Activated CD4-positive, alpha-beta T cell treated with anti-CD3 and anti-CD28 coated beads for 1 hour (primary cell): ENCODE results near the gene EXOC6.

Experiments used
- DNase-seq: peaks from one replicate; pipeline ENCODE4 v3.0.0-alpha.2; 2020

Gene EXOC6

DNA sequence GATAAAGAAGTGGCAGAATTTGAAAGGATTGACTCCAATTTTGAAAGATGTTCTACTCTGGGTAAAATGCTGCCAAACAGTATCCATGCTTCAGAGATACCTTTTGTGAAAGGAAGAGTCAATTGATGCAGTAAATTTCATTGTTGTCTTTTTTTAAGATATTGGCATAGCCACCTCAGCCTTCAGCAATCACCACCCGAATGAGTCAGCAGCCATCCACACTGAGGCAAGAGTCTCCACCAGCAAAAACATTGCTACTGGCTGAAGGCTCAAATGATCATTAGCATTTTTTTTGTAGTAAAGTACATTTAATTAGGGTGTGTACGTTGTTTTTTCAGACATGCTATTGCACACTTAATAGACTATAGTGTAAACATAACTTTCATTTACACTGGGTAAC is 180.6 kb downstream of the EXOC6 start:
- DNase-seq: no peak

- DNase-seq: no peak
These were observed 182.1 kb downstream of the EXOC6 start for GRCh38 chr10:93030409-93030808.

DNA sequence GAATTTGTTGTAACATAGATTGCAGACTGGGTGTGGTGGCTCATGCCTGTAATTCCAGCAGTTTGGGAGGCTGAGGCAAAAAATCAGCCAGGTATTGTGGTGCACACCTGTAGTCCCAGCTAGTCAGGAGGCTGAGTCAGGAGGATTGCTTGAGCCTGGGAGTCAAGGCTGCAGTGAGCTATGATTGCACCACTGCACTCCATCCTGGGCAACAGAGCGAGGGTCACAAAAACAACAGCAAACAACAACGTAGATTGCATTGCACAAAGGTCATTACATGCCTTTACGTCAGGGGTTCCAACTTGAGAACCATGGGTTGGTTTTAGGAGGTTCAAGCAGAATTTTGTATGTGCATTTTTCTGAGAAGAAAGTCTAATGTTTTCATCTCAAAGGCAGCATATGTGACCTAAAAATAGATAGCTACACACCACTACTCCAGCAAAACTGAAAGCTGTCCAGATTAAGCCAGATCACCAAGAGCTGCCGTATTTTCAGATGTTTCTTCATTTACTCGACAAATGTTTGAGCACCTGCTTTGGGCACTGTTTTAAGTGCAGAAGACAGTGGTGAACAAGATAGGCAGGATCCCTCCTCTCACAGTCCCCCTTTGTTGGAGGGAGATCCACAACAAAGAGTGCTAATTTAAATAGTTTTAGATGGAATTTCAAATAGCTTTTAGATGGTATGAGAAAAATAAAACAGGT is 183.9 kb downstream of the EXOC6 start:
- no peak for DNase-seq

DNA sequence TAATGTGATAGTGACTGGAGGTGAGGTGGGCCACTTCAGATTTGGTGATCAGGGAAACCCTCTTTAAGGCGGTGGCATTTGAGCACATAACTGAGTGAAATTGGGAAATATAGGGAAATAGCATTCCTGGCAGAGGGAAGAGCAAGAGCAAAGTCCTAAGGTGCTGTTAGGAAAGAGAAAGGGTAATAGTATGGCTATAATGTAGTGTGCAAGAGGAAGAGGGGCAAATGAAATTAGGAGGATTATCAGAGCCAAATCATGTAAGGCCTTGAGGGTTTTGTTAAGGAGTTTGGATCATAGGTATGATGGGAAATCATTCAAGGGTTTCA is 184.5 kb downstream of the EXOC6 start:
- no peak for DNase-seq

GRCh38 chr10:93034426-93034825 is 186.1 kb downstream of the EXOC6 start:
- no peak for DNase-seq

GRCh38 chr10:93039110-93039509 is 190.8 kb downstream of the EXOC6 start:
- DNase-seq: no peak

GRCh38 chr10:93039721-93040120 is 191.4 kb downstream of the EXOC6 start:
- no peak for DNase-seq

- DNase-seq: no peak
These were observed 206.2 kb downstream of the EXOC6 start for GRCh38 chr10:93054486-93054885.

DNA sequence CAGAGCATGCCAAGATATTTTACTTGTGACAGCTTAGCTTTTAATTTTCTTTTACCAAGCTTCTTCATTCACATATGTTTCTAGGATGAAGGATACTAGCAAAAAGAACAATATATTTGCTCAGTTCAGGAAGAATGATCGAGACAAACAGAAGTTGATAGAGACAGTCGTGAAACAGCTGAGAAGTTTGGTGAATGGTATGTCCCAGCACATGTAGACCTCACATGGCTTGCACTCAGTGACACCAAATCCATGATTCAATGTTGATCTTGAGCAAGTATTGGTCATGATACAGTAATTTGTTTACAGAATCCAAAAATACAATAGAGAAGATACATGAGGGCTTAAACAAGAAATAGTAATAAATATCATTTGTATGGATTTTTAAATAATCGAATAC is 209.8 kb downstream of the EXOC6 start:
- DNase-seq: no peak

DNA sequence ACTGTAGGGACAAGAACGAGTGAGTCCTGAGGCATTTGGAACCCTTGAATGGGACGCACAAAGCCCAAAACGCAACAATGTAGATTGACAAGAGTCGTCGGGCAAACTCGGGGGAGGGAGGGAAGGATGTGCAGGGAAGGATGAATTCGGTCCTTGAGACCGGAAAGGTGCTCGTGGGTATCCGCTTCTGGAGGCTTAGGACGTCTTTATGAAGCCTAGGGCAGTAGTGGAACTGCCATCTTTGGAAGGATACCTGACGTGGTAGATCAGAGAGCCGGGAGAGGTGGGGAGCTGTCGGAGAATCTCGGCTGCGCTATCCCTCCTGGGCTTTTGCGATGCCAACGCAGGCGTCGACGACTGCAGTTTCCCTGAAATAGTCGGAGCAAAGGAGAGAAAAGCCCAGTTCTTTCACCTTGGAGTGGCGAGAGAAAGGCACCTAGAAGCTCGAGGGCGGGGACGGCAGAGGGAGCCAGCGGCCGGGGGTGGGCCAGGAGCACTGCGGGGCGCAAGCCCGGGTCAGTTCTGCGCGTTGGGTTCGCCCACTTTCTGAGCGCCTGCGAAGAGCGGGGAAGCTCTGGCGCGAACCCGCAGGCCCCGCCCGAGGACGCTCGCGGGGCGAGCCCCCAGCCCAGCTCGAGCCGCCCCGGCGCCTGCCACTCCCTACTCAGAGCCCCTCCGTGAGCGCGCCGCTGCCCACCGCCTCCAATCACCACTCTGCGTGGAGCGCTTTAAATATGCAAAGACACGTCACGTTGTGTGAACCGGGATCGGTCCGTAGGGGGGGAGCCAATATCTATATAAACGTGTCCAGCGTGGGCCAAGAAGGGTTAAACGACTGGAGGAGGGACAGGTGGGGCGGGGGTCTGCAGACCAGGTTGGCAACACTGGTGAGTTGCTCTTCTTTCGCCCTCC is 211.9 kb downstream of the EXOC6 start, which contains the start of gene CYP26C1:
Gene CYP26C1 (plus strand): TSS at position 824 of the 912 bp plus-strand sequence. CDS start 466 bp downstream, outside the sequence.
- DNase-seq: no peak

DNA sequence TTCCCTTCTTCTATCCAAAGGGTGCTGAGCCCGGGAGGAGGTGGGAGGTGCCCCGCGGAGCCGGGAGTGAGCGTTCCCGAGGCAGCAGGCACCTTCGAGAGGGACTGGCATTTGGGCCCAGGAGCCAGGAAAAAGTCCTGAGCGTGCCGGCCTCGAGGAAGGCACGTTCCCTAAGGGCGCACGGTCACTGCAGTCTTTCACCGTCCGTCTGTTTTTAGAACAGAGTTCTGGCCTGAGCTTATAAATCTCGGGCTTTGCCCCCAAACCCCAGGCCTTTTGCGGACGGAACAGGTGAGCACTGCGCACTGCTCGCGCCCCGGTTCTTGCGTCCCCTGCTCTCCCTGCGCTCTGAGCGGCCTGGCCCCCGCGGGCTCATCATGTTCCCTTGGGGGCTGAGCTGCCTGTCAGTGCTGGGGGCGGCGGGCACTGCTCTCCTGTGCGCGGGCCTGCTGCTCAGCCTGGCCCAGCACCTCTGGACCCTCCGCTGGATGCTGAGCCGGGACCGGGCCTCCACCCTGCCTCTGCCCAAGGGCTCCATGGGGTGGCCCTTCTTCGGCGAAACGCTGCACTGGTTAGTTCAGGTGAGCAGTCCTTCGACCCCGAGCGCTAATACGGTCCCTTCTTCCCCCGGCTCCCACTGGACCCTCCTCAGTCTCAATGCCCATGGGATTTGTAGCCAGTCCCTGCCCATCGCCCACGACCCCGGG is 212.7 kb downstream of the EXOC6 start:
- no peak for DNase-seq

GRCh38 chr10:93061594-93062513 is 213.5 kb downstream of the EXOC6 start:
- no peak for DNase-seq

GRCh38 chr10:93062514-93063143 is 214.3 kb downstream of the EXOC6 start:
- no peak for DNase-seq

DNA sequence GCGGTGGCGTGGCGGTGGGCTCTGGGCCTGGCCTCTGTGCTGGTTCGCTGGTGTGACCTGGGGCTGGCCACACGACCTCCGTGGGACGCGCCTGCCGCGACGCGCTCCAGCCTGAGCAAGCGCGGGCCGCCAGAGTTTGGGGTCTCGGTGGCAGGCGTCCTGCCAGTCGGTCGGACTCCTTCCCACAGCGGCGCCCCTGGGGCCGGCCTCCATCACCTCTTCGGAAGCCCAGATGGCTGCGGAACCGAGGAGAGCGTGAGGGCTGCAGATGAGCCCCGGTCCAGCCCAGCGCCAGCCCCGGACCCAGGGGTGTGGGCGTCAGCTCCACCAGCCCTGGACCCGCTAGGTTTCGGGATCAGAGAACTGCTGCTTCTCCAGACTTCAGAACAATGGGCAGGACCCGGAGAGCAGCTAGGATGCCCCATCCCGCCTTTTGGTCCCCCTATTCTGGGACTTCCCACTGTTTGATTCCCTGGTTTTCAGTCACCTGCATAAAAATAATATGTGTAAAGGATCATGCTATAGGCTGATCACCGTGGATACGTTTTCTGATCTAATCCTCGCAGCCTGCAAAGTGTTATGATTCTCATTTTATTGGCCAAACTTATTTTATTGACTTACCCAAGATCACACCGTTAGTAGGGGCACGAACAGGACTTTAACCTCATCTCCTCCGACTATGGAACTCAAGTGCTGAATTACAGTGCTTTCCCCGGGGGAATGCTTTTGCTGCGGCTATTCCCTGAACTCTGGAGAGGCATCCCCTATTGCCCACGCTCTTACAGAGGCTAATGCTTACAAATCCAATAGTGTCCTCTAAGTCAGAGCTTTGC is 215.0 kb downstream of the EXOC6 start:
- no peak for DNase-seq

DNA sequence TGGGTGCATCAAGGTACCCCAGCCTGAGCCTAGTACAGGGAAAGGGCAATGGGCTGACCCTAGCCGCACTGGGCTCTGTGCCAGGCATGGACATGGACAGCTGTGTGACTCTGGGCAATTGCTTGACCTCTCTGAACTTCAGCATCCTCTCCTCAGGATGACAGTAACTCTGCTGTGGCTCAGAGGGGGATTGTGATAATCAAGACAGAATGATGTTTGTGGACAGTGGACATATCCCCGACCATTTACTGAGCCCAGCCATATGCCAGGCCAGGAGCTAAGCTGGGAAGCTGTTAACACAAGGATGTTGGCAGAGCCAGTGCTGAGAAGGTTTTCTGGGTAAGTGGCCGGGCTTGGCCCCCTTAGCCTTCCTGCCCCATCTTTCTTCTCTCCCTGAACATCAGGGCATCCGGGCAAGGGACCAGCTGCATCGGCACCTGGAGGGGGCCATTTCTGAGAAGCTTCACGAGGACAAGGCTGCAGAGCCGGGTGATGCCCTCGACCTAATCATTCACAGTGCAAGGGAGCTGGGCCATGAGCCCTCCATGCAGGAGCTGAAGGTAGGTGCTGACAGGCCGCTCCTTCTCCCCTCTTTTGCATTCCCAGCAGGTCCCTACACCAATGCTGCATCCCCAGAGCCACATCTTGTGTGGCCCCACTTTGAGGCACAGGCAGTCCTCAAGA is 215.8 kb downstream of the EXOC6 start:
- no peak for DNase-seq

- DNase-seq: no peak
These were observed 216.7 kb downstream of the EXOC6 start for GRCh38 chr10:93064874-93065660.

GRCh38 chr10:93065675-93066543 is 217.6 kb downstream of the EXOC6 start:
- DNase-seq: no peak

DNA sequence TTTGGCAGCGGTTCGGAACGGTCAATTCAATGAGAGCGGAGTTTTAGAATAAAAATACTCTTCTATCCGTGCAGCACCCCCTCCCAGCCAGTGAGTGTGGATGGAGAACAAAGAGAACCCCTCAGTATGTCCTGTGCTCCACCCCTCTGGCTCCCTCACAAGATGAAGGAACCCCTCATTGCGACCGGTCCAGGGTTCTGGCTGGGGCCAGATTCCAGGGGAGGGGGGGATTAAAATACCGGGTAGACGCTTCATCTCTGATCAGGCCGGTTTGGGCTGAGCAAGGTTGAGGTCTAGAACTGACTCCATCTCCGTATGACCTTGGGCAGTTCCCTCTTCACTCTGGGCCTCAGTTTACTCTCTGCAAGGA is 218.2 kb downstream of the EXOC6 start:
- DNase-seq: no peak
